PC-9 (cell line): ENCODE measurements around the gene SMIM3. TPM values are rescaled to one million over a fixed set of nuclear protein-coding genes. Genes with fewer than 3 reads are reported as not detected.

Experiments
- Bru-seq: library from RNA; stranded (reverse); fragments of 400-500 nt; gene quantifications from one replicate; lab custom pipeline; 2021; lab: Mats Ljungman, UMichigan
- BruChase-seq, 2 experiments: library from RNA; stranded (reverse); fragments of 400-500 nt; gene quantifications; one replicate each; lab custom pipeline; 2021; lab: Mats Ljungman, UMichigan
- BruUV-seq: library from RNA; stranded (reverse); fragments of 400-500 nt; replicated peaks from 2 replicates; lab custom pipeline; 2021; lab: Mats Ljungman, UMichigan
- CTCF ChIA-PET: fragments of 300-600 bp; sonication (Branson Sonifier 250); formaldehyde crosslinking; loops from one replicate; lab custom pipeline; 2022; ENCODE audit warnings: antibody characterized with exemption; lab: Charles Lee
- POLR2A ChIA-PET: fragments of 300-600 bp; sonication (Branson Sonifier 250); formaldehyde crosslinking; loops from one replicate; lab custom pipeline; 2022; ENCODE audit warnings: antibody characterized with exemption; ENCODE audit not compliant: unreplicated experiment; lab: Charles Lee
- DNase-seq, 2 experiments: peaks; one replicate each; pipeline versions ENCODE4 v3.0.0 to v3.0.0-alpha.2; 2015 to 2022; ENCODE audit warnings: mixed read lengths in 1 of 2
- H2AFZ ChIP-seq: fragments of 200-600 bp; sonication (generic); 2 replicates; pipeline ENCODE4 v1.8.1; 2017; ENCODE audit warnings: antibody characterized with exemption
- H3F3A ChIP-seq: fragments of 200-600 bp; sonication (generic); 2 replicates; pipeline ENCODE4 v1.8.1; 2017; ENCODE audit warnings: antibody characterized with exemption, mild to moderate bottlenecking, low read depth; ENCODE audit not compliant: insufficient read depth
- H3K27ac ChIP-seq: fragments of 200-600 bp; sonication (generic); 2 replicates; pipeline ENCODE4 v1.6.1; 2016; ENCODE audit warnings: mixed run types
- H3K27me3 ChIP-seq: fragments of 200-600 bp; sonication (generic); 2 replicates; pipeline ENCODE4 v1.6.1; 2016; ENCODE audit warnings: low read depth, mixed run types; ENCODE audit not compliant: insufficient read depth
- H3K36me3 ChIP-seq: fragments of 200-600 bp; sonication (generic); 2 replicates; pipeline ENCODE4 v1.6.1; 2016; ENCODE audit warnings: low read depth, mixed run types
- H3K4me1 ChIP-seq: fragments of 200-600 bp; sonication (generic); replicated peaks from 2 replicates; pipeline ENCODE4 v1.6.1; 2016; ENCODE audit warnings: mixed run types; ENCODE audit not compliant: insufficient read depth
- H3K4me2 ChIP-seq: fragments of 200-600 bp; sonication (generic); 2 replicates; pipeline ENCODE4 v1.6.1; 2017; ENCODE audit warnings: mixed run types
- H3K4me3 ChIP-seq: fragments of 200-600 bp; sonication (generic); 2 replicates; pipeline ENCODE4 v1.6.1; 2016; ENCODE audit warnings: mixed run types
- H3K79me2 ChIP-seq: fragments of 200-600 bp; sonication (generic); 2 replicates; pipeline ENCODE4 v1.6.1; 2017; ENCODE audit warnings: low read depth, mixed run types
- H3K9me2 ChIP-seq: fragments of 200-600 bp; sonication (generic); 2 replicates; pipeline ENCODE4 v1.8.1; 2017; ENCODE audit warnings: mild to moderate bottlenecking; ENCODE audit not compliant: insufficient read depth
- H3K9me3 ChIP-seq: fragments of 200-600 bp; sonication (generic); 2 replicates; pipeline ENCODE4 v1.8.1; 2016; ENCODE audit warnings: low read depth; ENCODE audit not compliant: insufficient read depth
- H4K20me1 ChIP-seq: fragments of 200-600 bp; sonication (generic); 2 replicates; pipeline ENCODE4 v1.8.1; 2017; ENCODE audit not compliant: insufficient read depth
- CTCF ChIP-seq: fragments of 200-600 bp; sonication (generic); conservative IDR thresholded peaks from 2 replicates; pipeline ENCODE4 v1.6.1; 2017; ENCODE audit warnings: mixed run types, antibody characterized with exemption, mild to moderate bottlenecking, moderate library complexity
- EZH2 ChIP-seq: fragments of 200-600 bp; sonication (generic); IDR thresholded peaks from 2 replicates; pipeline ENCODE4 v1.8.0; 2017; ENCODE audit warnings: antibody characterized with exemption, low read depth
- intact Hi-C: fragments of 100-400 bp; cut with micrococcal nuclease; formaldehyde crosslinking; loops from one replicate; pipeline ENCODE4 v1.10.0; 2022; ENCODE audit not compliant: unreplicated experiment
- long read RNA-seq: library from polyadenylated mRNA; stranded (forward); transcript quantifications from one replicate; pipeline ENCODE4 v2.0.0, GENCODE V29; 2022
- total RNA-seq: library from RNA; stranded (reverse); gene quantifications from 2 replicates; pipeline ENCODE4 v1.2.3, GENCODE V29; 2021

Gene SMIM3
- total RNA-seq = 11.5 and 12.1 TPM in 2 replicates
- Bru-seq, nascent RNA = percentile 54 among the genes with signal in this experiment
- BruChase-seq, experiment 1, labeled RNA remaining after a 2-hour chase = percentile 55 among the genes with signal in this experiment
- percentile 46 among the genes with signal in this experiment for BruChase-seq, experiment 2, labeled RNA remaining after a 6-hour chase
- long read RNA-seq, transcript SMIM3-201 (2 exons, 2,332 nt) = major isoform, 23 of 26 reads
- long read RNA-seq, partial matches to known transcripts = 0 of 26 reads
- long read RNA-seq, other reads (novel, unspliced or antisense) = 3 of 26 reads

- TF ChIP-seq EZH2 = no peak
- TF ChIP-seq CTCF = peak; percentile 35; the same call in 1 of the 2 replicates
- peaks cover 36% of the 10 kb centered on the region for H3K4me1 ChIP-seq
Measured at GRCh38 chr5:150778517-150779396, at the start of gene SMIM3. Gene SMIM3, plus strand, starts transcription at chr5:150778757. Its CDS starts 16,684 bp downstream, at chr5:150795441.

GRCh38 chr5:150729859-150730258 lies 48.7 kb upstream of the SMIM3 start:
- CTCF ChIA-PET = no interaction called here

More at GRCh38 chr5:150778517-150779396, at the start of gene SMIM3:
- Histone ChIP-seq H3K27ac (no peak within 1 kb of the TSS), H3K36me3 (no peaks in the 10 kb centered on the region), H3K27me3 (no peaks in the 10 kb centered on the region), H3K4me3 (peak within 1 kb of the TSS; percentile 73), H3K4me2 (peak within 1 kb of the TSS; percentile 78), H2AFZ (peak within 1 kb of the TSS; percentile 98), H3F3A (peaks cover 18% of the 10 kb centered on the region), H4K20me1 (no peaks in the 10 kb centered on the region), H3K9me3 (no peaks in the 10 kb centered on the region), H3K9me2 (no peaks in the 10 kb centered on the region), H3K79me2 (no peaks in the 10 kb centered on the region)
- intact Hi-C loops = loop anchor here (1.0 kb wide), 1 partner anchor 20 kb away; no protein-coding TSS in a partner anchor
- peak; percentile 55 to 83 for DNase-seq
- ChIA-PET CTCF (interaction anchor here (0.5 to 1.3 kb wide), 4 partner anchors 10 to 350 kb away, joined by 3 to 5 read pairs (median 3); partner anchors contain the start of genes DCTN4 and RBM22), POLR2A (interaction anchor here (0.6 to 1.2 kb wide), 5 partner anchors 12 to 1408 kb away, joined by 3 to 4 read pairs (median 3); partner anchors contain the start of genes DCTN4 and GPX3)
- BruUV-seq = no TSS peak

More at GRCh38 chr5:150729859-150730258, 48.7 kb upstream of the SMIM3 start:
- no peaks in the 10 kb centered on the region for H3K9me3 ChIP-seq
- no peak for DNase-seq
- intact Hi-C loops = loop anchor here (10.0 kb wide), 1 partner anchor 435 kb away; no protein-coding TSS in a partner anchor
- H4K20me1 ChIP-seq = no peaks in the 10 kb centered on the region; the same call in 1 of the 2 replicates
- POLR2A ChIA-PET = no interaction called here
- H3K36me3 ChIP-seq = peaks cover 50% of the 10 kb centered on the region
- no peaks in the 10 kb centered on the region for H3F3A ChIP-seq
- no peak overlapping the region for H2AFZ ChIP-seq
- H3K4me3 ChIP-seq = no peak overlapping the region
- H3K4me2 ChIP-seq = no peak overlapping the region
- peaks cover 2% of the 10 kb centered on the region; the same call in 1 of the 2 replicates for H3K79me2 ChIP-seq
- TF ChIP-seq CTCF = no peak
- TF ChIP-seq EZH2 = no peak
- H3K4me1 ChIP-seq = no peaks in the 10 kb centered on the region
- H3K27me3 ChIP-seq = no peaks in the 10 kb centered on the region
- H3K9me2 ChIP-seq = no peaks in the 10 kb centered on the region
- H3K27ac ChIP-seq = no peak overlapping the region
- no TSS peak for BruUV-seq
